ENCODE data around the gene KSR2.

KSR2 gene

GRCh38 chr12:117567644-117568216, 401.1 kb downstream of the KSR2 start:
- DNase-seq, result no peak

- no peak for DNase-seq
Measured at GRCh38 chr12:117564881-117565280, 403.9 kb downstream of the KSR2 start.

GRCh38 chr12:117563706-117564105, 405.1 kb downstream of the KSR2 start:
- no peak for DNase-seq

- DNase-seq, result no peak
Measured at GRCh38 chr12:117563007-117563406, 405.8 kb downstream of the KSR2 start.

- no peak for DNase-seq
Measured at GRCh38 chr12:117561990-117562389, 406.8 kb downstream of the KSR2 start.

- no peak for DNase-seq
Measured at GRCh38 chr12:117559978-117560377, 408.8 kb downstream of the KSR2 start.

- no peak for DNase-seq
Measured at GRCh38 chr12:117555889-117556288, 412.9 kb downstream of the KSR2 start.

- no peak for DNase-seq
Measured at GRCh38 chr12:117552971-117553370, 415.8 kb downstream of the KSR2 start.

GRCh38 chr12:117551665-117552064, 417.1 kb downstream of the KSR2 start:
- no peak for DNase-seq

GRCh38 chr12:117547209-117547608, 421.6 kb downstream of the KSR2 start:
- no peak for DNase-seq

GRCh38 chr12:117545216-117545615, 423.6 kb downstream of the KSR2 start:
- DNase-seq, result no peak

- DNase-seq, result no peak
Measured at GRCh38 chr12:117540011-117540410, 428.8 kb downstream of the KSR2 start.

- no peak for DNase-seq
Measured at GRCh38 chr12:117538926-117539325, 429.9 kb downstream of the KSR2 start.

GRCh38 chr12:117538032-117538690, 430.6 kb downstream of the KSR2 start:
- DNase-seq, result no peak

- no peak for DNase-seq
Measured at GRCh38 chr12:117533687-117534086, 435.1 kb downstream of the KSR2 start.

GRCh38 chr12:117530796-117531195, 438.0 kb downstream of the KSR2 start:
- no peak for DNase-seq

GRCh38 chr12:117528538-117528937, 440.3 kb downstream of the KSR2 start:
- DNase-seq, result no peak

GRCh38 chr12:117527479-117527855, 441.3 kb downstream of the KSR2 start:
- no peak for DNase-seq

- no peak for DNase-seq
Measured at GRCh38 chr12:117526757-117527478, 441.9 kb downstream of the KSR2 start.

- no peak for DNase-seq
Measured at GRCh38 chr12:117525766-117526165, 443.0 kb downstream of the KSR2 start.

- no peak for DNase-seq
Measured at GRCh38 chr12:117524806-117525205, 444.0 kb downstream of the KSR2 start.

- no peak for DNase-seq
Measured at GRCh38 chr12:117523971-117524370, 444.8 kb downstream of the KSR2 start.

GRCh38 chr12:117522559-117522958, 446.2 kb downstream of the KSR2 start:
- DNase-seq, result no peak

GRCh38 chr12:117521867-117522266, 446.9 kb downstream of the KSR2 start:
- no peak for DNase-seq
